HG02798 (cell line): Measurements from ENCODE around the gene ELMOD3.
"Not testable (repeated sequence)": the region's sequence is repeated elsewhere in the genome, so short reads cannot be mapped to it uniquely, and the experiment has no call there.

ENCODE experiments used
- ATAC-seq: cut with Tn5 transposase; IDR thresholded peaks from one replicate; pipeline ENCODE4 v1.9.1; 2021; ENCODE audit warnings: mild to moderate bottlenecking; ENCODE audit not compliant: unreplicated experiment, poor library complexity

ELMOD3 gene

GRCh38 chr2:85367180-85367579 lies 12.6 kb downstream of the ELMOD3 start:
- ATAC-seq = no peak

- no peak for ATAC-seq
Observed at GRCh38 chr2:85368921-85369320, 14.4 kb downstream of the ELMOD3 start.

- ATAC-seq = no peak
Observed at GRCh38 chr2:85369500-85369899, 14.9 kb downstream of the ELMOD3 start.

- ATAC-seq = no peak
Observed at GRCh38 chr2:85371045-85371444, 16.5 kb downstream of the ELMOD3 start.

GRCh38 chr2:85376291-85377065 lies 21.9 kb downstream of the ELMOD3 start:
- no peak for ATAC-seq

- ATAC-seq = no peak
Observed at GRCh38 chr2:85377083-85377482, 22.5 kb downstream of the ELMOD3 start.

GRCh38 chr2:85378257-85378656 lies 23.7 kb downstream of the ELMOD3 start:
- no peak for ATAC-seq

- no peak for ATAC-seq
Observed at GRCh38 chr2:85380048-85380447, 25.5 kb downstream of the ELMOD3 start.

GRCh38 chr2:85383151-85383550 lies 28.6 kb downstream of the ELMOD3 start:
- not testable (repeated sequence) for ATAC-seq

- no peak for ATAC-seq
Observed at GRCh38 chr2:85383850-85384249, 29.3 kb downstream of the ELMOD3 start.

GRCh38 chr2:85385746-85386145 lies 31.2 kb downstream of the ELMOD3 start:
- ATAC-seq = no peak

GRCh38 chr2:85387754-85388153 lies 33.2 kb downstream of the ELMOD3 start:
- ATAC-seq = no peak

- no peak for ATAC-seq
Observed at GRCh38 chr2:85388878-85389538, 34.4 kb downstream of the ELMOD3 start.

GRCh38 chr2:85390941-85391669 lies 36.5 kb downstream of the ELMOD3 start:
- ATAC-seq = no peak

GRCh38 chr2:85393836-85394235 lies 39.3 kb downstream of the ELMOD3 start:
- ATAC-seq = no peak

- no peak for ATAC-seq
Observed at GRCh38 chr2:85394261-85394681, 39.7 kb downstream of the ELMOD3 start.

GRCh38 chr2:85394976-85395375 lies 40.4 kb downstream of the ELMOD3 start:
- ATAC-seq = no peak

- ATAC-seq = no peak
Observed at GRCh38 chr2:85395912-85396475, 41.4 kb downstream of the ELMOD3 start.

- no peak for ATAC-seq
Observed at GRCh38 chr2:85396531-85397470, 42.2 kb downstream of the ELMOD3 start.

- no peak for ATAC-seq
Observed at GRCh38 chr2:85397925-85398331, 43.4 kb downstream of the ELMOD3 start.
